A549 (cell line): ENCODE results near the gene VIPAS39. TPM values are rescaled to one million over a fixed set of nuclear protein-coding genes. Genes with fewer than 3 reads are reported as not detected.
"Not testable (repeated sequence)": the region's sequence is repeated elsewhere in the genome, so short reads cannot be mapped to it uniquely, and the experiment has no call there.

Source experiments
- ATAC-seq, 2 experiments: fragments of 200-7000 bp in 1 of 2; fragments of >200 bp in 1 of 2; cut with Nextera tagmentation in 1 of 2; cut with Tn5 transposase in 1 of 2; 3 replicates each; pipeline versions ENCODE4 v1.8.0 to v1.9.1; 2018 to 2020; ENCODE audit warnings: mild to moderate bottlenecking in 1 of 2, moderate library complexity in 1 of 2
- CTCF ChIA-PET: fragments of 300-600 bp; sonication (Branson Sonifier 250); formaldehyde crosslinking; extraction: SDS; loops from one replicate; lab custom pipeline; 2021; ENCODE audit warnings: antibody characterized with exemption, inconsistent platforms; lab: Yijun Ruan, JAX
- POLR2A ChIA-PET: fragments of 350-600 bp; formaldehyde crosslinking; extraction: SDS; loops from one replicate; lab custom pipeline; 2021; ENCODE audit warnings: antibody characterized with exemption, inconsistent platforms; lab: Yijun Ruan, JAX
- DNase-seq, 2 experiments: peaks; one replicate each; pipeline versions ENCODE4 v3.0.0 to v3.0.0-alpha.2; 2011 to 2016; ENCODE audit warnings: low read depth in 1 of 2, low spot score in 1 of 2
- FAIRE-seq: peaks from 2 replicates; lab custom pipeline; 2011; peaks lifted over from hg19 to GRCh38; lab: Jason Lieb, UNC
- H3K27ac ChIP-seq, 2 experiments: fragments of >200 bp; sonication (Bioruptor Twin); formaldehyde crosslinking; 3 replicates each; pipeline ENCODE4 v1.5.1; 2016 to 2017
- H3K4me1 ChIP-seq: fragments of >200 bp; sonication (Bioruptor Twin); formaldehyde crosslinking; 3 replicates; pipeline ENCODE4 v1.6.1; 2016
- H3K4me2 ChIP-seq: fragments of >200 bp; sonication (Bioruptor Twin); formaldehyde crosslinking; 3 replicates; pipeline ENCODE4 v1.6.1; 2016
- H3K4me3 ChIP-seq: fragments of >200 bp; sonication (Bioruptor Twin); formaldehyde crosslinking; 3 replicates; pipeline ENCODE4 v1.5.1; 2016
- H3K9me3 ChIP-seq: fragments of >200 bp; sonication (Bioruptor Twin); formaldehyde crosslinking; 3 replicates; pipeline ENCODE4 v1.6.1; 2016
- CEBPB ChIP-seq, 2 experiments: fragments of >200 bp in 1 of 2; sonication (Bioruptor Twin) in 1 of 2; formaldehyde crosslinking in 1 of 2; IDR thresholded peaks; 2 replicates each; pipeline ENCODE4 v1.6.1; 2012 to 2016
- EHMT2 ChIP-seq: fragments of 200-600 bp; sonication (generic); IDR thresholded peaks from 2 replicates; pipeline ENCODE4 v1.6.1; 2016; ENCODE audit warnings: antibody characterized with exemption, low read depth, mild to moderate bottlenecking, moderate library complexity
- EP300 ChIP-seq, 2 experiments: fragments of >200 bp; sonication (Bioruptor Twin); formaldehyde crosslinking; IDR thresholded peaks; 2 replicates in 1 of 2; 3 replicates in 1 of 2; pipeline ENCODE4 v1.6.1; 2016 to 2017
- HDAC2 ChIP-seq: fragments of 200-600 bp; sonication (generic); IDR thresholded peaks from 2 replicates; pipeline ENCODE4 v1.6.1; 2016
- HOXB13 ChIP-seq: fragments of 250-450 bp; sonication (Bioruptor Pico); IDR thresholded peaks from 2 replicates; pipeline ENCODE4 v1.5.0; 2020; ENCODE audit warnings: low read depth, mild to moderate bottlenecking, moderate library complexity
- JUN ChIP-seq, 2 experiments: fragments of >200 bp; sonication (Bioruptor Twin); formaldehyde crosslinking; IDR thresholded peaks; 2 replicates in 1 of 2; 3 replicates in 1 of 2; pipeline ENCODE4 v1.6.1; 2016 to 2017
- JUNB ChIP-seq: fragments of >200 bp; sonication (Bioruptor Twin); formaldehyde crosslinking; IDR thresholded peaks from 2 replicates; pipeline ENCODE4 v1.6.1; 2016
- MAFK ChIP-seq: fragments of 450-650 bp; IDR thresholded peaks from 2 replicates; pipeline ENCODE4 v1.6.1; 2014; ENCODE audit not compliant: partially characterized antibody
- NPAS2 ChIP-seq: fragments of 250-450 bp; sonication (Bioruptor Pico); IDR thresholded peaks from 2 replicates; pipeline ENCODE4 v1.8.0; 2022; ENCODE audit warnings: mild to moderate bottlenecking, moderate library complexity, borderline replicate concordance
- POLR2AphosphoS2 ChIP-seq: conservative IDR thresholded peaks from 2 replicates; pipeline ENCODE4 v1.6.1; 2012; ENCODE audit warnings: low read length, improper control_type of control experiment, inconsistent platforms
- RAD21 ChIP-seq, 2 experiments: fragments of >200 bp in 1 of 2; sonication (Bioruptor Twin) in 1 of 2; formaldehyde crosslinking in 1 of 2; IDR thresholded peaks in 1 of 2; conservative IDR thresholded peaks in 1 of 2; 2 replicates in 1 of 2; 3 replicates in 1 of 2; pipeline ENCODE4 v1.6.1; 2012 to 2018; ENCODE audit warnings: inconsistent platforms in 1 of 2
- RNF2 ChIP-seq: fragments of 200-600 bp; sonication (generic); IDR thresholded peaks from 2 replicates; pipeline ENCODE4 v1.6.1; 2016; ENCODE audit warnings: low read depth, mild to moderate bottlenecking, antibody characterized with exemption, moderate library complexity, borderline replicate concordance
- SMC3 ChIP-seq: fragments of >200 bp; sonication (Bioruptor Twin); formaldehyde crosslinking; IDR thresholded peaks from 3 replicates; pipeline ENCODE4 v1.6.1; 2018; ENCODE audit warnings: inconsistent platforms
- ZFP36 ChIP-seq: fragments of 450-650 bp; IDR thresholded peaks from 2 replicates; pipeline ENCODE4 v1.6.1; 2014; ENCODE audit warnings: borderline replicate concordance; ENCODE audit not compliant: partially characterized antibody
- ZNF302 ChIP-seq: fragments of 250-450 bp; sonication (Bioruptor Pico); IDR thresholded peaks from 2 replicates; pipeline ENCODE4 v1.9.0; 2021; ENCODE audit warnings: inconsistent platforms, mild to moderate bottlenecking, moderate library complexity
- WGBS: methylation state at CpG from one replicate; pipeline ENCODE4 v1.1.6; 2017; ENCODE audit errors: missing lambda C conversion rate; 5-methylcytosine and 5-hydroxymethylcytosine counted together
- polyA plus RNA-seq, 4 experiments: library from polyadenylated mRNA; depleted of rRNA in 3 of 4; stranded (reverse); fragments of >200 nt; fragmentation: RNase III in 1 of 4; extraction: RNeasy Plus Mini Kit Qiagen cat#74134 plus additional on column Dnase treatment in 1 of 4; gene quantifications; 2 replicates in 3 of 4; 3 replicates in 1 of 4; pipeline ENCODE4 v1.2.3, GENCODE V29; 2011 to 2017
- TF ChIP-seq, protein P1 (sequence below): IDR thresholded peaks from 2 replicates; pipeline ENCODE4 v1.6.1; 2012; ENCODE audit warnings: low read depth, borderline replicate concordance
- TF ChIP-seq, protein P2 (sequence below): IDR thresholded peaks from 2 replicates; pipeline ENCODE4 v1.6.1; 2012
- TF ChIP-seq, protein P3 (sequence below): fragments of 250-450 bp; sonication (Bioruptor Pico); IDR thresholded peaks from 2 replicates; pipeline ENCODE4 v1.5.0; 2021; ENCODE audit warnings: mild to moderate bottlenecking, moderate library complexity, borderline replicate concordance
- TF ChIP-seq, protein P4 (sequence below): fragments of >200 bp; sonication (Bioruptor Twin); formaldehyde crosslinking; IDR thresholded peaks from 3 replicates; pipeline ENCODE4 v1.5.1; 2016
- TF ChIP-seq, protein P5 (sequence below): fragments of 150-350 bp; IDR thresholded peaks from 2 replicates; pipeline ENCODE4 v1.6.1; 2014; ENCODE audit warnings: low read depth, mild to moderate bottlenecking, low read length
- TF ChIP-seq, protein P6 (sequence below): fragments of >200 bp; sonication (Bioruptor Twin); formaldehyde crosslinking; IDR thresholded peaks from 2 replicates; pipeline ENCODE4 v1.6.1; 2016
- TF ChIP-seq, protein P7 (sequence below): IDR thresholded peaks from 2 replicates; pipeline ENCODE4 v1.6.1; 2012

The VIPAS39 gene
- polyA plus RNA-seq, 2 of the 4 experiments (the other 2 are of a cell fraction): 14.9 to 35.8 TPM

DNA sequence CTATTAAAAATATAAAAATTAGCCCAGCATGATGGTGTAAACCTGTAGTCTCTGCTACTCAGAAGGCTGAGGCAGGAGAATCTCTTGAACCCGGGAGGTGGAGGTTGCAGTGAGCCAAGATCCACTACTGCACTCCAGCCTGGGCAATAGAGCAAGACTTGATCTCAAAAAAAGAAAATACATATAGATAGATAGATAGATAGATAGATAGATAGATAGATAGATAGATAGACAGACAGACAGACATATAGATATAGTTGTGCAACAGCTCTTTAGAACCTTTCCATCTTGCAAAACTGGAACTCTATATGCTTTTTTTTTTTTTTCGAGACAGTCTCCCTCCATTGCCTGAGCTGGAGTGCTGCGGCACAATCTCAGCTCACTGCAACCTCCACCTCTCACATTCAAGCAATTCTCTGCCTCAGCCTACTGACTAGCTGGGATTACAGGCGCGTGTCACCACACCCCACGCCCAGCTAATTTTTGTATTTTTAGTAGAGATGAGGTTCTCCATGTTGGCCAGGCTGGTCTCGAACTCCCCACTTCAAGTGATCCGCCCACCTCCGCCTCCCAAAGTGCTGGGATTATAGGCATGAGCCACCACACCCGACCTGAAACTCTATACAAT lies 41.9 kb downstream of the VIPAS39 start:
- WGBS: 79% methylated on average over 10 of the region's 10 CpGs
- POLR2A ChIA-PET, H3K4me1 ChIP-seq, ATAC-seq, H3K4me2 ChIP-seq, H3K27ac ChIP-seq, H3K4me3 ChIP-seq, FAIRE-seq, DNase-seq: not testable (repeated sequence)
- H3K9me3 ChIP-seq: peaks cover 13% of the 10 kb centered on the region; the same call in 1 of the 3 replicates
- CTCF ChIA-PET: interaction anchor here (0.6 to 1.1 kb wide), 2 partner anchors 22 to 275 kb away, joined by 3 read pairs; no protein-coding TSS in a partner anchor

DNA sequence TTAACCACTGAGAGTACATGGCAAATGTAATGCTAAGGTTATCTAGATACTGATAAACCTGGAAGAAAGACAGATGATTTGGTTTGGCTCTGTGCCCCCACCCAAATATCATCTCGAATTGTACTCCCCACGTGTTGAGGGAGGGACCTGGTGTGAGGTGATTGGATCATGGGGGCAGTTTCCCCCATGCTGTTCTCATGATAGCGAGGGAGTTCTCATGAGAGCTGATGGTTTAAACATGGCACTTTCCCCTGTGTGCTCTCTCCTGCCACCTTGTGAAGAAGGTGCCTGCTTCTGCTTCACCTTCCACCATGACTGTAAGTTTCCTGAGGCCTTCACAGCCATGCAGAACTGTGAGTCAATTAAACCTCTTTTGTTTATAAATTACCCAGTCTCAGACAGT lies 48.3 kb downstream of the VIPAS39 start:
- WGBS: 23% methylated on average over 3 of the region's 3 CpGs
- no peaks in the 10 kb centered on the region for H3K9me3 ChIP-seq
- peak; percentile 71 to 93; a peak in 5 of 6 replicates for ATAC-seq
- H3K4me1 ChIP-seq: no peaks in the 10 kb centered on the region
- TF ChIP-seq SMC3: peak; percentile 40
- peak in 1 of 2 experiments; percentile 27; a peak in 2 of 5 replicates for TF ChIP-seq RAD21 (conservative IDR thresholded peaks at IDR 0.05 in 1 of 2, IDR thresholded peaks at IDR 0.05 in 1 of 2)
- no peak for TF ChIP-seq EHMT2
- TF ChIP-seq, protein P1, sequence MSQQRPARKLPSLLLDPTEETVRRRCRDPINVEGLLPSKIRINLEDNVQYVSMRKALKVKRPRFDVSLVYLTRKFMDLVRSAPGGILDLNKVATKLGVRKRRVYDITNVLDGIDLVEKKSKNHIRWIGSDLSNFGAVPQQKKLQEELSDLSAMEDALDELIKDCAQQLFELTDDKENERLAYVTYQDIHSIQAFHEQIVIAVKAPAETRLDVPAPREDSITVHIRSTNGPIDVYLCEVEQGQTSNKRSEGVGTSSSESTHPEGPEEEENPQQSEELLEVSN: no peak
- TF ChIP-seq, protein P2, sequence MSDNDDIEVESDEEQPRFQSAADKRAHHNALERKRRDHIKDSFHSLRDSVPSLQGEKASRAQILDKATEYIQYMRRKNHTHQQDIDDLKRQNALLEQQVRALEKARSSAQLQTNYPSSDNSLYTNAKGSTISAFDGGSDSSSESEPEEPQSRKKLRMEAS: no peak
- no peak for TF ChIP-seq RNF2
- TF ChIP-seq ZFP36: no peak
- no peak for TF ChIP-seq ZNF302 (CRISPR knock-in tag)
- TF ChIP-seq, protein P3, sequence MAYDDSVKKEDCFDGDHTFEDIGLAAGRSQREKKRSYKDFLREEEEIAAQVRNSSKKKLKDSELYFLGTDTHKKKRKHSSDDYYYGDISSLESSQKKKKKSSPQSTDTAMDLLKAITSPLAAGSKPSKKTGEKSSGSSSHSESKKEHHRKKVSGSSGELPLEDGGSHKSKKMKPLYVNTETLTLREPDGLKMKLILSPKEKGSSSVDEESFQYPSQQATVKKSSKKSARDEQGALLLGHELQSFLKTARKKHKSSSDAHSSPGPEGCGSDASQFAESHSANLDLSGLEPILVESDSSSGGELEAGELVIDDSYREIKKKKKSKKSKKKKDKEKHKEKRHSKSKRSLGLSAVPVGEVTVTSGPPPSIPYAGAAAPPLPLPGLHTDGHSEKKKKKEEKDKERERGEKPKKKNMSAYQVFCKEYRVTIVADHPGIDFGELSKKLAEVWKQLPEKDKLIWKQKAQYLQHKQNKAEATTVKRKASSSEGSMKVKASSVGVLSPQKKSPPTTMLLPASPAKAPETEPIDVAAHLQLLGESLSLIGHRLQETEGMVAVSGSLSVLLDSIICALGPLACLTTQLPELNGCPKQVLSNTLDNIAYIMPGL: no peak
- TF ChIP-seq JUN (IDR thresholded peaks at IDR 0.05): no peak
- no peak for TF ChIP-seq POLR2AphosphoS2
- TF ChIP-seq, protein P4, sequence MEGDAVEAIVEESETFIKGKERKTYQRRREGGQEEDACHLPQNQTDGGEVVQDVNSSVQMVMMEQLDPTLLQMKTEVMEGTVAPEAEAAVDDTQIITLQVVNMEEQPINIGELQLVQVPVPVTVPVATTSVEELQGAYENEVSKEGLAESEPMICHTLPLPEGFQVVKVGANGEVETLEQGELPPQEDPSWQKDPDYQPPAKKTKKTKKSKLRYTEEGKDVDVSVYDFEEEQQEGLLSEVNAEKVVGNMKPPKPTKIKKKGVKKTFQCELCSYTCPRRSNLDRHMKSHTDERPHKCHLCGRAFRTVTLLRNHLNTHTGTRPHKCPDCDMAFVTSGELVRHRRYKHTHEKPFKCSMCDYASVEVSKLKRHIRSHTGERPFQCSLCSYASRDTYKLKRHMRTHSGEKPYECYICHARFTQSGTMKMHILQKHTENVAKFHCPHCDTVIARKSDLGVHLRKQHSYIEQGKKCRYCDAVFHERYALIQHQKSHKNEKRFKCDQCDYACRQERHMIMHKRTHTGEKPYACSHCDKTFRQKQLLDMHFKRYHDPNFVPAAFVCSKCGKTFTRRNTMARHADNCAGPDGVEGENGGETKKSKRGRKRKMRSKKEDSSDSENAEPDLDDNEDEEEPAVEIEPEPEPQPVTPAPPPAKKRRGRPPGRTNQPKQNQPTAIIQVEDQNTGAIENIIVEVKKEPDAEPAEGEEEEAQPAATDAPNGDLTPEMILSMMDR: peak; percentile 45
- TF ChIP-seq MAFK: no peak
- no peak for TF ChIP-seq NPAS2 (CRISPR knock-in tag)
- H3K4me3 ChIP-seq: no peak overlapping the region
- CTCF ChIA-PET: interaction anchor here (0.7 to 2.3 kb wide), 9 partner anchors 10 to 259 kb away, joined by 3 to 10 read pairs (median 4); no protein-coding TSS in a partner anchor
- no peak overlapping the region for H3K27ac ChIP-seq
- peak in 1 of 2 experiments; percentile 64 for DNase-seq
- peak; percentile 18 for FAIRE-seq
- no peak overlapping the region for H3K4me2 ChIP-seq
- POLR2A ChIA-PET: no interaction called here

DNA sequence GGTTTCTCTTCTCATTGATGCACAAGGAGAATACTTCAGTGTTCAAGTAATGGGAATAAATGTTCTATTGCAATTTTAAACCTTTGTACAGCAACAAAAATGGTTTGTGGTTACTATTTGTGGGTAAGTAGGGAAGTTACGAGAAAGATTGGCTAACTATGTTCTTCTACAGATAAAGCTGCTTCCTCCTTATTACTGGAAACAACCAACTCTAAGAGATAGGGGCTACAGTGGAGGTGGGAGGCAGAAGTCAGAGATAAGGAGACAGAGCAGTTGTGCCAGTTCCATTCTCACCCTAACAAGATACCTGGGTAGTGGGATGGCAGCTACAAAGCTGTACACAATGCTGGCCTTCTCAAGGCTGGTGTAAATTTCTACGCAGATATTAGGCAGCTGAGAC lies 50.2 kb downstream of the VIPAS39 start:
- POLR2A ChIA-PET: no interaction called here
- no peak for FAIRE-seq
- TF ChIP-seq HOXB13 (CRISPR knock-in tag) (no peak), EP300 (IDR thresholded peaks at IDR 0.05) (no peak), ZFP36 (no peak), JUNB (no peak), HDAC2 (no peak), RAD21 (conservative IDR thresholded peaks at IDR 0.05 in 1 of 2, IDR thresholded peaks at IDR 0.05 in 1 of 2) (no peak), SMC3 (no peak), CEBPB (IDR thresholded peaks at IDR 0.05) (no peak), JUN (IDR thresholded peaks at IDR 0.05) (no peak)
- TF ChIP-seq, protein P5, sequence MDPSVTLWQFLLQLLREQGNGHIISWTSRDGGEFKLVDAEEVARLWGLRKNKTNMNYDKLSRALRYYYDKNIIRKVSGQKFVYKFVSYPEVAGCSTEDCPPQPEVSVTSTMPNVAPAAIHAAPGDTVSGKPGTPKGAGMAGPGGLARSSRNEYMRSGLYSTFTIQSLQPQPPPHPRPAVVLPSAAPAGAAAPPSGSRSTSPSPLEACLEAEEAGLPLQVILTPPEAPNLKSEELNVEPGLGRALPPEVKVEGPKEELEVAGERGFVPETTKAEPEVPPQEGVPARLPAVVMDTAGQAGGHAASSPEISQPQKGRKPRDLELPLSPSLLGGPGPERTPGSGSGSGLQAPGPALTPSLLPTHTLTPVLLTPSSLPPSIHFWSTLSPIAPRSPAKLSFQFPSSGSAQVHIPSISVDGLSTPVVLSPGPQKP: no peak
- TF ChIP-seq, protein P4: no peak
- TF ChIP-seq, protein P6, sequence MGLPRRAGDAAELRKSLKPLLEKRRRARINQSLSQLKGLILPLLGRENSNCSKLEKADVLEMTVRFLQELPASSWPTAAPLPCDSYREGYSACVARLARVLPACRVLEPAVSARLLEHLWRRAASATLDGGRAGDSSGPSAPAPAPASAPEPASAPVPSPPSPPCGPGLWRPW: no peak
- TF ChIP-seq, protein P7, sequence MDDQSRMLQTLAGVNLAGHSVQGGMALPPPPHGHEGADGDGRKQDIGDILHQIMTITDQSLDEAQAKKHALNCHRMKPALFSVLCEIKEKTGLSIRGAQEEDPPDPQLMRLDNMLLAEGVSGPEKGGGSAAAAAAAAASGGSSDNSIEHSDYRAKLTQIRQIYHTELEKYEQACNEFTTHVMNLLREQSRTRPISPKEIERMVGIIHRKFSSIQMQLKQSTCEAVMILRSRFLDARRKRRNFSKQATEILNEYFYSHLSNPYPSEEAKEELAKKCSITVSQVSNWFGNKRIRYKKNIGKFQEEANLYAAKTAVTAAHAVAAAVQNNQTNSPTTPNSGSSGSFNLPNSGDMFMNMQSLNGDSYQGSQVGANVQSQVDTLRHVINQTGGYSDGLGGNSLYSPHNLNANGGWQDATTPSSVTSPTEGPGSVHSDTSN: no peak
- TF ChIP-seq, all 56 proteins: peak for 0
- ATAC-seq (no peak), DNase-seq (no peak)
- no peak overlapping the region for H3K4me3 ChIP-seq
- H3K9me3 ChIP-seq: no peaks in the 10 kb centered on the region
- CTCF ChIA-PET: interaction anchor here (0.8 to 1.6 kb wide), 4 partner anchors 52 to 106 kb away, joined by 3 to 7 read pairs (median 4); no protein-coding TSS in a partner anchor
- WGBS: 92% methylated on average over 2 of the region's 2 CpGs
- H3K4me1 ChIP-seq: no peaks in the 10 kb centered on the region
- no peak overlapping the region for H3K27ac ChIP-seq
- H3K4me2 ChIP-seq: no peak overlapping the region
